ENCODE measurements around the gene DPH6.

DNA sequence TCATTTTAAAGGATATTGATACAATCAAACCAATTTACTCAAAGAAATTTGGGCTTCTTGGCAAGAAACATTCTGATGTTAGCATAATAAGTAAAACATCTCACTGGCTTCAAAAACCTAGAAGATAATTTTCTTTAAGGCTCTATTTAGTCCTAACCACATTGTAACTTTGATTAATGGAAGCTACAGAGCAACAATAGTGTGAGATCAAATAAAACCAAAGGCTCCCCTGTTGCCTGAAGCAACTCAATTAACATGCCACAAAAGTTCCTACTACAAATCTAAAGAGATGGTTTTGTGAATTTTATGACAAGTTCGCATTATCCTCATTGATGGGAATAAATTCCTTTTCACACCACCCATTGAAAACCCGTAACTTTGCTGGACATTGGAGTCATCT, 5.9 kb downstream of the DPH6 start:
- TF ChIP-seq, protein P1, sequence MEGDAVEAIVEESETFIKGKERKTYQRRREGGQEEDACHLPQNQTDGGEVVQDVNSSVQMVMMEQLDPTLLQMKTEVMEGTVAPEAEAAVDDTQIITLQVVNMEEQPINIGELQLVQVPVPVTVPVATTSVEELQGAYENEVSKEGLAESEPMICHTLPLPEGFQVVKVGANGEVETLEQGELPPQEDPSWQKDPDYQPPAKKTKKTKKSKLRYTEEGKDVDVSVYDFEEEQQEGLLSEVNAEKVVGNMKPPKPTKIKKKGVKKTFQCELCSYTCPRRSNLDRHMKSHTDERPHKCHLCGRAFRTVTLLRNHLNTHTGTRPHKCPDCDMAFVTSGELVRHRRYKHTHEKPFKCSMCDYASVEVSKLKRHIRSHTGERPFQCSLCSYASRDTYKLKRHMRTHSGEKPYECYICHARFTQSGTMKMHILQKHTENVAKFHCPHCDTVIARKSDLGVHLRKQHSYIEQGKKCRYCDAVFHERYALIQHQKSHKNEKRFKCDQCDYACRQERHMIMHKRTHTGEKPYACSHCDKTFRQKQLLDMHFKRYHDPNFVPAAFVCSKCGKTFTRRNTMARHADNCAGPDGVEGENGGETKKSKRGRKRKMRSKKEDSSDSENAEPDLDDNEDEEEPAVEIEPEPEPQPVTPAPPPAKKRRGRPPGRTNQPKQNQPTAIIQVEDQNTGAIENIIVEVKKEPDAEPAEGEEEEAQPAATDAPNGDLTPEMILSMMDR (IDR thresholded peaks at IDR 0.05) = no peak
- no peak for TF ChIP-seq POLR2A (IDR thresholded peaks at IDR 0.05)
